Measurements from ENCODE around the gene TTC23.
A peak's percentile ranks its signal among the peaks of the same experiment; 100 is the strongest.

Gene TTC23

GRCh38 chr15:99172171-99172570, 77.2 kb downstream of the TTC23 start:
- Histone ChIP-seq H3K4ac (ENCODE audit: low read depth in 1 of 2, low read length in 2 of 2) (no peak overlapping the region), H3K27ac (ENCODE audit: low read length, poor library complexity, severe bottlenecking) (no peak overlapping the region), H3K9ac (ENCODE audit: low read length) (no peak overlapping the region), H2BK15ac (ENCODE audit: low read depth, poor library complexity, severe bottlenecking) (no peak overlapping the region), H3K23ac (ENCODE audit: low read length in 2 of 2) (no peak overlapping the region), H3K4me1 (ENCODE audit: control insufficient read depth, insufficient read depth, low read depth, low read length) (peaks cover 2% of the 10 kb centered on the region), H2BK12ac (ENCODE audit: low read length in 2 of 2) (peak overlapping the region in 1 of 2 experiments; percentile 11), H3K9me3 (ENCODE audit: control insufficient read depth, low read length) (no peaks in the 10 kb centered on the region), H2BK5ac (ENCODE audit: low read depth, low read length, poor library complexity, severe bottlenecking) (no peak overlapping the region), H4K91ac (ENCODE audit: low read length) (no peak overlapping the region), H3K36me3 (ENCODE audit: control insufficient read depth in 1 of 2, insufficient read depth in 2 of 2, low read depth in 1 of 2, low read length in 2 of 2) (peaks cover 56 to 60% of the 10 kb centered on the region in 2 experiments), H3K18ac (ENCODE audit: low read depth in 1 of 2, low read length in 2 of 2) (no peak overlapping the region), H2AFZ (ENCODE audit: low read depth, low read length) (no peak overlapping the region), H3K4me2 (ENCODE audit: low read length, poor library complexity, severe bottlenecking) (no peak overlapping the region), H4K8ac (ENCODE audit: low read length) (no peak overlapping the region), H3K27me3 (ENCODE audit: control insufficient read depth in 1 of 2, insufficient read depth in 1 of 2, low read length in 2 of 2) (no peaks in the 10 kb centered on the region), H3K14ac (ENCODE audit: low read length in 2 of 2) (no peak overlapping the region), H3K79me1 (replicated peaks; ENCODE audit: low read length, poor library complexity, severe bottlenecking) (peaks cover 9% of the 10 kb centered on the region), H2BK120ac (ENCODE audit: low read depth, low read length) (no peak overlapping the region), H3K4me3 (ENCODE audit: insufficient read depth in 1 of 2, low read depth in 1 of 2, low read length in 2 of 2) (no peak overlapping the region), H2AK5ac (ENCODE audit: low read length, severe bottlenecking) (no peak overlapping the region)
- 98% methylated on average over 4 of the region's 4 CpGs for WGBS
- no peak for DNase-seq

GRCh38 chr15:99170476-99171065, 78.8 kb downstream of the TTC23 start:
- H3K4ac ChIP-seq (ENCODE audit: low read depth in 1 of 2, low read length in 2 of 2), result no peak overlapping the region
- H3K23ac ChIP-seq (ENCODE audit: low read length in 2 of 2), result peak overlapping the region in 1 of 2 experiments; percentile 9
- H3K4me1 ChIP-seq (ENCODE audit: control insufficient read depth, insufficient read depth, low read depth, low read length), result peaks cover 2% of the 10 kb centered on the region
- H3K27ac ChIP-seq (ENCODE audit: low read length, poor library complexity, severe bottlenecking), result no peak overlapping the region
- peaks cover 6% of the 10 kb centered on the region for H3K79me1 ChIP-seq (replicated peaks; ENCODE audit: low read length, poor library complexity, severe bottlenecking)
- H2BK12ac ChIP-seq (ENCODE audit: low read length in 2 of 2), result no peak overlapping the region
- H3K27me3 ChIP-seq (ENCODE audit: control insufficient read depth in 1 of 2, insufficient read depth in 1 of 2, low read length in 2 of 2), result no peaks in the 10 kb centered on the region
- no peak overlapping the region for H3K4me2 ChIP-seq (ENCODE audit: low read length, poor library complexity, severe bottlenecking)
- WGBS, result 88% methylated on average over 7 of the region's 7 CpGs
- no peak overlapping the region for H3K18ac ChIP-seq (ENCODE audit: low read depth in 1 of 2, low read length in 2 of 2)
- no peak overlapping the region for H2AK5ac ChIP-seq (ENCODE audit: low read length, severe bottlenecking)
- H3K36me3 ChIP-seq (ENCODE audit: control insufficient read depth in 1 of 2, insufficient read depth in 2 of 2, low read depth in 1 of 2, low read length in 2 of 2), result peaks cover 64 to 67% of the 10 kb centered on the region in 2 experiments
- no peak overlapping the region for H3K4me3 ChIP-seq (ENCODE audit: insufficient read depth in 1 of 2, low read depth in 1 of 2, low read length in 2 of 2)
- no peak overlapping the region for H4K8ac ChIP-seq (ENCODE audit: low read length)
- no peak for DNase-seq
- no peak overlapping the region for H4K91ac ChIP-seq (ENCODE audit: low read length)
- H3K14ac ChIP-seq (ENCODE audit: low read length in 2 of 2), result peak overlapping the region in 1 of 2 experiments; percentile 35
- no peak overlapping the region for H2AFZ ChIP-seq (ENCODE audit: low read depth, low read length)
- H2BK120ac ChIP-seq (ENCODE audit: low read depth, low read length), result no peak overlapping the region
- H2BK15ac ChIP-seq (ENCODE audit: low read depth, poor library complexity, severe bottlenecking), result no peak overlapping the region
- no peak overlapping the region for H3K9ac ChIP-seq (ENCODE audit: low read length)
- H2BK5ac ChIP-seq (ENCODE audit: low read depth, low read length, poor library complexity, severe bottlenecking), result no peak overlapping the region
- no peaks in the 10 kb centered on the region for H3K9me3 ChIP-seq (ENCODE audit: control insufficient read depth, low read length)

- Histone ChIP-seq H2BK120ac (ENCODE audit: low read depth, low read length) (no peak overlapping the region), H3K4me1 (ENCODE audit: control insufficient read depth, insufficient read depth, low read depth, low read length) (peaks cover 2% of the 10 kb centered on the region), H3K27me3 (ENCODE audit: control insufficient read depth in 1 of 2, insufficient read depth in 1 of 2, low read length in 2 of 2) (no peaks in the 10 kb centered on the region), H3K9ac (ENCODE audit: low read length) (no peak overlapping the region), H2AK5ac (ENCODE audit: low read length, severe bottlenecking) (no peak overlapping the region), H4K8ac (ENCODE audit: low read length) (no peak overlapping the region), H3K4ac (ENCODE audit: low read depth in 1 of 2, low read length in 2 of 2) (no peak overlapping the region), H2BK12ac (ENCODE audit: low read length in 2 of 2) (no peak overlapping the region), H3K18ac (ENCODE audit: low read depth in 1 of 2, low read length in 2 of 2) (no peak overlapping the region), H3K14ac (ENCODE audit: low read length in 2 of 2) (no peak overlapping the region), H3K23ac (ENCODE audit: low read length in 2 of 2) (no peak overlapping the region), H3K79me1 (replicated peaks; ENCODE audit: low read length, poor library complexity, severe bottlenecking) (peaks cover 6% of the 10 kb centered on the region), H3K4me2 (ENCODE audit: low read length, poor library complexity, severe bottlenecking) (no peak overlapping the region), H2BK15ac (ENCODE audit: low read depth, poor library complexity, severe bottlenecking) (no peak overlapping the region), H3K9me3 (ENCODE audit: control insufficient read depth, low read length) (no peaks in the 10 kb centered on the region), H2AFZ (ENCODE audit: low read depth, low read length) (no peak overlapping the region), H3K4me3 (ENCODE audit: insufficient read depth in 1 of 2, low read depth in 1 of 2, low read length in 2 of 2) (no peak overlapping the region), H2BK5ac (ENCODE audit: low read depth, low read length, poor library complexity, severe bottlenecking) (no peak overlapping the region), H4K91ac (ENCODE audit: low read length) (no peak overlapping the region), H3K27ac (ENCODE audit: low read length, poor library complexity, severe bottlenecking) (peak overlapping the region; percentile 1), H3K36me3 (ENCODE audit: control insufficient read depth in 1 of 2, insufficient read depth in 2 of 2, low read depth in 1 of 2, low read length in 2 of 2) (peaks cover 60 to 62% of the 10 kb centered on the region in 2 experiments)
- DNase-seq, result peak; percentile 73
- 85% methylated on average over 9 of the region's 10 CpGs for WGBS
Observed at GRCh38 chr15:99169769-99170311, 79.5 kb downstream of the TTC23 start.

- no peaks in the 10 kb centered on the region for H3K9me3 ChIP-seq (ENCODE audit: control insufficient read depth, low read length)
- H2BK5ac ChIP-seq (ENCODE audit: low read depth, low read length, poor library complexity, severe bottlenecking), result no peak overlapping the region
- H3K14ac ChIP-seq (ENCODE audit: low read length in 2 of 2), result peak overlapping the region in 1 of 2 experiments; percentile 63
- no peak overlapping the region for H3K4me2 ChIP-seq (ENCODE audit: low read length, poor library complexity, severe bottlenecking)
- H3K23ac ChIP-seq (ENCODE audit: low read length in 2 of 2), result no peak overlapping the region
- peaks cover 2% of the 10 kb centered on the region for H3K4me1 ChIP-seq (ENCODE audit: control insufficient read depth, insufficient read depth, low read depth, low read length)
- no peak overlapping the region for H3K4me3 ChIP-seq (ENCODE audit: insufficient read depth in 1 of 2, low read depth in 1 of 2, low read length in 2 of 2)
- peak overlapping the region; percentile 45 for H4K8ac ChIP-seq (ENCODE audit: low read length)
- H3K27ac ChIP-seq (ENCODE audit: low read length, poor library complexity, severe bottlenecking), result peak overlapping the region; percentile 1
- H3K18ac ChIP-seq (ENCODE audit: low read depth in 1 of 2, low read length in 2 of 2), result peak overlapping the region; percentile 47 to 87
- no peak for DNase-seq
- H2BK15ac ChIP-seq (ENCODE audit: low read depth, poor library complexity, severe bottlenecking), result peak overlapping the region; percentile 49
- H2BK12ac ChIP-seq (ENCODE audit: low read length in 2 of 2), result peak overlapping the region in 1 of 2 experiments; percentile 73
- H2AK5ac ChIP-seq (ENCODE audit: low read length, severe bottlenecking), result peak overlapping the region; percentile 9
- peaks cover 51 to 57% of the 10 kb centered on the region in 2 experiments for H3K36me3 ChIP-seq (ENCODE audit: control insufficient read depth in 1 of 2, insufficient read depth in 2 of 2, low read depth in 1 of 2, low read length in 2 of 2)
- H3K9ac ChIP-seq (ENCODE audit: low read length), result no peak overlapping the region
- no peak overlapping the region for H2AFZ ChIP-seq (ENCODE audit: low read depth, low read length)
- peak overlapping the region; percentile 57 for H4K91ac ChIP-seq (ENCODE audit: low read length)
- 95% methylated on average over 4 of the region's 5 CpGs for WGBS
- peak overlapping the region in 1 of 2 experiments; percentile 28 for H3K4ac ChIP-seq (ENCODE audit: low read depth in 1 of 2, low read length in 2 of 2)
- no peaks in the 10 kb centered on the region for H3K27me3 ChIP-seq (ENCODE audit: control insufficient read depth in 1 of 2, insufficient read depth in 1 of 2, low read length in 2 of 2)
- no peak overlapping the region for H2BK120ac ChIP-seq (ENCODE audit: low read depth, low read length)
- H3K79me1 ChIP-seq (replicated peaks; ENCODE audit: low read length, poor library complexity, severe bottlenecking), result peaks cover 6% of the 10 kb centered on the region
Observed at GRCh38 chr15:99168601-99169580, 80.5 kb downstream of the TTC23 start.
